ENCODE results near the gene DAGLA. TPM values are rescaled to one million over a fixed set of nuclear protein-coding genes. Genes with fewer than 3 reads are reported as not detected.

The DAGLA gene
- total RNA-seq, 1 experiment from 2014 or later: 3.1 TPM

GRCh38 chr11:61700212-61700611, 20.0 kb downstream of the DAGLA start:
- ATAC-seq: no peak
- ChIA-PET POLR2A (no interaction called here), CTCF (interaction anchor here (0.6 to 2.4 kb wide), 7 partner anchors 21 to 223 kb away, joined by 3 to 15 read pairs (median 3); no protein-coding TSS in a partner anchor)
- H3K27ac Mint-ChIP-seq: no peak overlapping the region
- H3K4me3 Mint-ChIP-seq: no peak overlapping the region
- TF ChIP-seq ZNF671 (CRISPR knock-in tag; IDR thresholded peaks at IDR 0.05) (no peak), CREM (CRISPR knock-in tag; IDR thresholded peaks at IDR 0.05) (no peak), RELA (CRISPR knock-in tag; IDR thresholded peaks at IDR 0.05; ENCODE audit: borderline replicate concordance) (no peak), E2F5 (CRISPR knock-in tag; IDR thresholded peaks at IDR 0.05) (no peak), TP53 (CRISPR knock-in tag; IDR thresholded peaks at IDR 0.05) (no peak), ZNF416 (CRISPR knock-in tag; IDR thresholded peaks at IDR 0.05) (no peak), ATF2 (CRISPR knock-in tag; IDR thresholded peaks at IDR 0.05; ENCODE audit: borderline replicate concordance, low read depth) (no peak), STAT6 (CRISPR knock-in tag; conservative IDR thresholded peaks at IDR 0.05; ENCODE audit: low read depth) (no peak), ETV6 (CRISPR knock-in tag; IDR thresholded peaks at IDR 0.05) (no peak), AFF4 (CRISPR knock-in tag; IDR thresholded peaks at IDR 0.05; ENCODE audit: borderline replicate concordance) (no peak), GRHL2 (CRISPR knock-in tag; IDR thresholded peaks at IDR 0.05; ENCODE audit: insufficient replicate concordance, severe bottlenecking) (no peak), ZNF317 (CRISPR knock-in tag; IDR thresholded peaks at IDR 0.05; ENCODE audit: borderline replicate concordance, low read depth) (no peak), ELF4 (CRISPR knock-in tag; IDR thresholded peaks at IDR 0.05; ENCODE audit: low read depth) (no peak), ATF3 (CRISPR knock-in tag; conservative IDR thresholded peaks at IDR 0.05) (no peak)
- H3K36me3 Mint-ChIP-seq: no peaks in the 10 kb centered on the region
- peaks cover 27% of the 10 kb centered on the region for H3K4me1 Mint-ChIP-seq
- no peaks in the 10 kb centered on the region; the same call in 1 of the 2 replicates for H3K27me3 Mint-ChIP-seq (ENCODE audit: low read depth)
- no peaks in the 10 kb centered on the region for H3K9me3 Mint-ChIP-seq
- no peak for DNase-seq (ENCODE audit: low spot score)

- CTCF ChIA-PET: interaction anchor here (0.7 to 2.4 kb wide), 6 partner anchors 17 to 223 kb away, joined by 3 to 15 read pairs (median 4); no protein-coding TSS in a partner anchor
- no peak for DNase-seq (ENCODE audit: low spot score)
- Mint-ChIP-seq H3K27ac (no peak overlapping the region), H3K4me1 (peaks cover 24% of the 10 kb centered on the region), H3K27me3 (ENCODE audit: low read depth) (no peaks in the 10 kb centered on the region; the same call in 1 of the 2 replicates), H3K36me3 (no peaks in the 10 kb centered on the region), H3K4me3 (no peak overlapping the region), H3K9me3 (no peaks in the 10 kb centered on the region)
- no peak for ATAC-seq
- 0 out of 2 replicates have a peak, but pooled peaks have one; percentile 31 for TF ChIP-seq KAT7 (CRISPR knock-in tag; IDR thresholded peaks at IDR 0.05; ENCODE audit: borderline replicate concordance)
- no peak for TF ChIP-seq RORB (CRISPR knock-in tag; IDR thresholded peaks at IDR 0.05)
- POLR2A ChIA-PET: no interaction called here
Observed at GRCh38 chr11:61700720-61701119, 20.5 kb downstream of the DAGLA start.

All from WTC11 (cell line).